H1 (cell line): ENCODE measurements around the gene UGT1A10. TPM values are rescaled to one million over a fixed set of nuclear protein-coding genes. Genes with fewer than 3 reads are reported as not detected.

Experiments
- CTCF ChIA-PET: fragments of 300-600 bp; sonication (Branson Sonifier 250); formaldehyde crosslinking; loops from one replicate; lab custom pipeline; 2021; ENCODE audit not compliant: partially characterized antibody; lab: Charles Lee
- POLR2A ChIA-PET: fragments of 300-600 bp; sonication (Branson Sonifier 250); formaldehyde crosslinking; loops from one replicate; lab custom pipeline; 2021; ENCODE audit warnings: inconsistent platforms; ENCODE audit not compliant: partially characterized antibody; lab: Charles Lee
- DNase-seq, 2 experiments: peaks; one replicate each; pipeline versions ENCODE4 v3.0.0 to v3.0.0-alpha.2; 2010 to 2022; ENCODE audit warnings: low spot score in 2 of 2, low read depth in 1 of 2, mixed read lengths in 1 of 2
- FAIRE-seq: peaks from 2 replicates; lab custom pipeline; 2011; peaks lifted over from hg19 to GRCh38; lab: Jason Lieb, UNC
- H2AFZ ChIP-seq: 2 replicates; pipeline ENCODE4 v1.8.1; 2012; ENCODE audit warnings: low read length, inconsistent platforms
- H2AK5ac ChIP-seq: 2 replicates; pipeline ENCODE4 v1.6.1; 2013; ENCODE audit warnings: low read depth, low read length
- H2BK120ac ChIP-seq: replicated peaks from 2 replicates; pipeline ENCODE3; 2013; ENCODE audit warnings: low read depth, low read length, inconsistent platforms
- H2BK12ac ChIP-seq: 2 replicates; pipeline ENCODE4 v1.6.1; 2013; ENCODE audit warnings: low read depth, low read length
- H2BK15ac ChIP-seq: 2 replicates; pipeline ENCODE4 v1.6.1; 2013; ENCODE audit warnings: low read length
- H2BK20ac ChIP-seq: 2 replicates; pipeline ENCODE4 v1.6.1; 2013; ENCODE audit warnings: low read length
- H2BK5ac ChIP-seq: 2 replicates; pipeline ENCODE4 v1.6.1; 2013; ENCODE audit warnings: low read depth, low read length
- H3K14ac ChIP-seq: 2 replicates; pipeline ENCODE4 v1.6.1; 2013; ENCODE audit warnings: inconsistent platforms; ENCODE audit not compliant: insufficient read length
- H3K18ac ChIP-seq: 2 replicates; pipeline ENCODE4 v1.6.1; 2013; ENCODE audit warnings: low read length; ENCODE audit errors: extremely low read depth
- H3K23ac ChIP-seq: 2 replicates; pipeline ENCODE4 v1.6.1; 2013; ENCODE audit warnings: inconsistent platforms; ENCODE audit not compliant: insufficient read length
- H3K23me2 ChIP-seq: 2 replicates; pipeline ENCODE4 v1.6.1; 2013; ENCODE audit warnings: low read depth, low read length
- H3K27ac ChIP-seq: 2 replicates; pipeline ENCODE4 v1.6.1; 2011; ENCODE audit warnings: low read depth, low read length, inconsistent platforms
- H3K27me3 ChIP-seq, 4 experiments: replicated peaks in 1 of 4; 1 replicate in 1 of 4; 2 replicates in 3 of 4; pipeline versions ENCODE4 v1.6.1 to v1.8.1; 2011 to 2013; ENCODE audit warnings: low read length in 3 of 4, mild to moderate bottlenecking in 3 of 4, inconsistent platforms in 2 of 4, mixed read lengths in 2 of 4, moderate library complexity in 1 of 4; ENCODE audit not compliant: control insufficient read depth in 3 of 4, insufficient read depth in 3 of 4; ENCODE audit errors: extremely low read depth in 1 of 4
- H3K36me3 ChIP-seq, 4 experiments: 2 replicates each; pipeline versions ENCODE4 v1.6.1 to v1.8.1; 2011 to 2013; ENCODE audit warnings: mild to moderate bottlenecking in 4 of 4, low read length in 3 of 4, moderate library complexity in 2 of 4, control low read depth in 1 of 4, inconsistent platforms in 1 of 4; ENCODE audit not compliant: insufficient read depth in 4 of 4, control insufficient read depth in 2 of 4
- H3K4ac ChIP-seq: replicated peaks from 2 replicates; pipeline ENCODE3; 2013; ENCODE audit warnings: low read length, low read depth, mixed read lengths, inconsistent platforms; ENCODE audit not compliant: insufficient read length
- H3K4me1 ChIP-seq, 4 experiments: replicated peaks in 1 of 4; 1 replicate in 1 of 4; 2 replicates in 3 of 4; pipeline versions ENCODE4 v1.6.1 to v1.8.1; 2011 to 2013; ENCODE audit warnings: low read length in 3 of 4, inconsistent platforms in 2 of 4, mixed read lengths in 1 of 4; ENCODE audit not compliant: insufficient read depth in 4 of 4, control insufficient read depth in 3 of 4
- H3K4me2 ChIP-seq, 2 experiments: 2 replicates each; pipeline versions ENCODE4 v1.6.1 to v1.8.1; 2011 to 2013; ENCODE audit warnings: low read depth in 2 of 2, low read length in 2 of 2, control low read depth in 1 of 2, inconsistent platforms in 1 of 2, mild to moderate bottlenecking in 1 of 2; ENCODE audit not compliant: insufficient read depth in 1 of 2
- H3K4me3 ChIP-seq, 4 experiments: fragments of 200-600, 300-600 bp in 1 of 4; sonication (generic), shearing (Covaris generic), sonication (Bioruptor Twin) in 1 of 4; 2 replicates each; pipeline versions ENCODE4 v1.5.1 to v1.8.1; 2011 to 2016; ENCODE audit warnings: low read length in 4 of 4, low read depth in 3 of 4, control low read depth in 2 of 4, inconsistent platforms in 2 of 4, mild to moderate bottlenecking in 2 of 4, mixed read lengths in 1 of 4, moderate library complexity in 1 of 4; ENCODE audit not compliant: insufficient read depth in 2 of 4; ENCODE audit errors: extremely low read depth in 1 of 4
- H3K56ac ChIP-seq: replicated peaks from 2 replicates; pipeline ENCODE3; 2013; ENCODE audit warnings: low read depth, mild to moderate bottlenecking, mixed read lengths, low read length, inconsistent platforms; ENCODE audit not compliant: insufficient read length
- H3K79me1 ChIP-seq: 2 replicates; pipeline ENCODE4 v1.6.1; 2013; ENCODE audit warnings: low read depth, low read length, control low read depth
- H3K79me2 ChIP-seq, 2 experiments: 2 replicates each; pipeline versions ENCODE4 v1.6.1 to v1.8.1; 2012 to 2013; ENCODE audit warnings: low read length in 2 of 2, mild to moderate bottlenecking in 2 of 2, inconsistent platforms in 1 of 2; ENCODE audit not compliant: insufficient read depth in 2 of 2, control insufficient read depth in 1 of 2
- H3K9ac ChIP-seq, 4 experiments: replicated peaks in 1 of 4; 1 replicate in 1 of 4; 2 replicates in 3 of 4; pipeline versions ENCODE4 v1.6.1 to v1.8.1; 2011 to 2013; ENCODE audit warnings: low read depth in 3 of 4, low read length in 3 of 4, control low read depth in 2 of 4, mild to moderate bottlenecking in 2 of 4, moderate library complexity in 2 of 4, inconsistent platforms in 1 of 4; ENCODE audit errors: extremely low read depth in 1 of 4
- H3K9me3 ChIP-seq, 2 experiments: 2 replicates each; pipeline versions ENCODE4 v1.6.1 to v1.8.1; 2012 to 2013; ENCODE audit warnings: mild to moderate bottlenecking in 2 of 2, moderate library complexity in 2 of 2, control low read depth in 1 of 2, inconsistent platforms in 1 of 2, low read depth in 1 of 2, low read length in 1 of 2, mixed read lengths in 1 of 2; ENCODE audit not compliant: insufficient read depth in 2 of 2
- H4K20me1 ChIP-seq, 2 experiments: replicated peaks in 1 of 2; 2 replicates each; pipeline versions ENCODE3 to v1.8.1; 2011 to 2013; ENCODE audit warnings: inconsistent platforms in 2 of 2, low read length in 2 of 2, mild to moderate bottlenecking in 1 of 2; ENCODE audit not compliant: insufficient read depth in 2 of 2, control insufficient read depth in 1 of 2
- H4K5ac ChIP-seq: 2 replicates; pipeline ENCODE4 v1.6.1; 2013; ENCODE audit warnings: low read length, low read depth, mixed read lengths, inconsistent platforms; ENCODE audit not compliant: insufficient read length
- H4K8ac ChIP-seq: 2 replicates; pipeline ENCODE4 v1.8.0; 2013; ENCODE audit warnings: mild to moderate bottlenecking, moderate library complexity, low read length, inconsistent platforms; ENCODE audit not compliant: insufficient read depth; ENCODE audit errors: extremely low read depth
- H4K91ac ChIP-seq: replicated peaks from 2 replicates; pipeline ENCODE3; 2013; ENCODE audit warnings: low read length, mixed read lengths, inconsistent platforms; ENCODE audit not compliant: insufficient read length
- EP300 ChIP-seq, 2 experiments: IDR thresholded peaks; 1 replicate in 1 of 2; 2 replicates in 1 of 2; pipeline ENCODE4 v1.6.1; 2011 to 2012; ENCODE audit warnings: low read depth in 2 of 2, low read length in 2 of 2, mild to moderate bottlenecking in 2 of 2, borderline replicate concordance in 1 of 2, inconsistent platforms in 1 of 2, moderate library complexity in 1 of 2
- NRF1 ChIP-seq: IDR thresholded peaks from 2 replicates; pipeline ENCODE4 v1.6.1; 2011; ENCODE audit warnings: mild to moderate bottlenecking, low read depth, low read length, improper control_type of control experiment
- PHF8 ChIP-seq: fragments of 200-600 bp; sonication (generic); conservative IDR thresholded peaks from 2 replicates; pipeline ENCODE4 v1.7.1; 2012; ENCODE audit warnings: low read depth, mild to moderate bottlenecking, inconsistent platforms, low read length, moderate library complexity
- RXRA ChIP-seq: IDR thresholded peaks from 2 replicates; pipeline ENCODE4 v1.6.1; 2011; ENCODE audit warnings: low read depth, mild to moderate bottlenecking, low read length, moderate library complexity; ENCODE audit not compliant: insufficient read depth
- WGBS, 2 experiments: shearing (Covaris generic) in 1 of 2; methylation state at CpG; one replicate each; pipeline versions ENCODE4 v1.1.6 to v1.1.7; 2013 to 2015; ENCODE audit warnings: low lambda C conversion rate in 2 of 2, mixed read lengths in 2 of 2, inconsistent platforms in 1 of 2, low coverage in 1 of 2, missing lambda C conversion rate in 1 of 2; ENCODE audit not compliant: insufficient replicate concordance in 2 of 2, insufficient coverage in 1 of 2, insufficient read length in 1 of 2; ENCODE audit errors: extremely low coverage in 1 of 2, missing lambda C conversion rate in 1 of 2; 5-methylcytosine and 5-hydroxymethylcytosine counted together
- polyA plus RNA-seq, 7 experiments: library from polyadenylated mRNA; depleted of rRNA in 3 of 7; stranded (reverse) in 5 of 7; unstranded in 2 of 7; fragments of >200 nt in 5 of 7; fragments of 200-250 nt in 2 of 7; gene quantifications; 1 replicate in 5 of 7; 2 replicates in 1 of 7; 4 replicates in 1 of 7; pipeline versions ENCODE4 v1.2.1 to v1.2.3, GENCODE V29; 2011 to 2013; ENCODE audit warnings: missing spikeins in 2 of 7, mixed read lengths in 2 of 7
- total RNA-seq: library from RNA; stranded (reverse); fragmentation: NEBNext Ultra II Directional; extraction: Animal tissue kit (Norgen Biotek cat#: 25700); gene quantifications from 2 replicates; pipeline ENCODE4 v1.2.1, GENCODE V29; 2021
- TF ChIP-seq, protein P1 (sequence below): IDR thresholded peaks from 2 replicates; pipeline ENCODE4 v1.6.1; 2011; ENCODE audit warnings: low read depth, mild to moderate bottlenecking, low read length; ENCODE audit not compliant: insufficient read depth

The UGT1A10 gene
- total and polyA plus RNA-seq, 2 of the 8 experiments (the other 6 are each of a cell fraction or from before 2014, with no cell fraction given) = not detected

DNA sequence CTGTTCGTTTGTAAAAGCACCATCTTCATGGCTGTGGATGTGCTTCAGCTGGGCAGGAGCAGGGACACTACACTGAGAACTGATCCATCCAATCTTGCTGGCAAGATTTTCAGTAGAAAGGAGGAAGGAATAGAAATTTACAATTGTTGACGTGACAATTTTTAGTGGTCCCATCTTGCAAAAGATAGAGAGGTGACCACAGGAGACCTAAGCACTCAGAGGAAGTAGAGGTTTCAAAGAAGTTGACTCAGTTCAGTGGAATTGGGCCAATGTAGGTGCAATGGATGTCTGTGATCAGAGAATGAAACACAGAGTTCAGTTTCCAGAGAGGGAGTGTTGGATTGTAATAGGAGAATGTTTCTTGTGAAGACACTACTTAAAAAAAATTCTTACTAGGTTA, 77.9 kb downstream of the UGT1A10 start:
- Histone ChIP-seq H4K20me1 (no peaks in the 10 kb centered on the region), H4K8ac (no peak overlapping the region), H3K4ac (no peak overlapping the region), H3K79me2 (no peaks in the 10 kb centered on the region), H2BK5ac (no peak overlapping the region), H2AK5ac (no peak overlapping the region), H2AFZ (no peak overlapping the region), H2BK20ac (no peak overlapping the region), H3K23ac (no peak overlapping the region), H2BK120ac (no peak overlapping the region), H3K36me3 (no peaks in the 10 kb centered on the region), H3K79me1 (no peaks in the 10 kb centered on the region), H3K27me3 (peaks cover 0 to 1% (median 0%) of the 10 kb centered on the region in 4 experiments; a peak in 1 of 7 replicates), H3K56ac (no peak overlapping the region), H3K14ac (no peak overlapping the region), H3K23me2 (no peaks in the 10 kb centered on the region), H3K4me3 (no peak overlapping the region), H3K18ac (no peak overlapping the region), H4K91ac (no peak overlapping the region), H3K9me3 (peaks cover 0 to 6% of the 10 kb centered on the region in 2 experiments; a peak in 1 of 4 replicates), H3K9ac (no peak overlapping the region), H2BK15ac (no peak overlapping the region), H3K27ac (no peak overlapping the region), H4K5ac (no peak overlapping the region), H2BK12ac (no peak overlapping the region), H3K4me2 (no peak overlapping the region)
- 92% methylated on average over 1 of the region's 2 CpGs; no CpG with 5 or more reads in 1 of the 2 experiments for WGBS, 2 experiments
- ChIA-PET CTCF (no interaction called here), POLR2A (no interaction called here)
- no peak for FAIRE-seq
- no peak for TF ChIP-seq PHF8
- TF ChIP-seq RXRA = no peak
- no peak for TF ChIP-seq NRF1
- TF ChIP-seq, protein P1, sequence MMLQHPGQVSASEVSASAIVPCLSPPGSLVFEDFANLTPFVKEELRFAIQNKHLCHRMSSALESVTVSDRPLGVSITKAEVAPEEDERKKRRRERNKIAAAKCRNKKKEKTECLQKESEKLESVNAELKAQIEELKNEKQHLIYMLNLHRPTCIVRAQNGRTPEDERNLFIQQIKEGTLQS = no peak
- TF ChIP-seq EP300 (IDR thresholded peaks at IDR 0.05; ENCODE audit: borderline replicate concordance in 1 of 2, low read depth in 2 of 2, low read length in 2 of 2) = no peak
- TF ChIP-seq, all 59 proteins: peak for 0
- DNase-seq = no peak
- H3K4me1 ChIP-seq = no peaks in the 10 kb centered on the region
